Fibroblast of pulmonary artery (primary cell): ENCODE measurements around the gene HPCAL1.

ENCODE experiments used
- DNase-seq: peaks from one replicate; pipeline ENCODE4 v3.0.0-alpha.2; 2010; ENCODE audit warnings: low read depth
- H3K4me3 ChIP-seq: replicated peaks from 2 replicates; pipeline ENCODE4 v1.5.1; 2011; ENCODE audit warnings: low read depth, mild to moderate bottlenecking, control low read depth, low read length, moderate library complexity
- CTCF ChIP-seq: IDR thresholded peaks from 2 replicates; pipeline ENCODE4 v1.5.1; 2011; ENCODE audit warnings: mild to moderate bottlenecking, control low read depth, low read length, inconsistent platforms; ENCODE audit errors: missing control alignments

The HPCAL1 gene

GRCh38 chr2:10414591-10414990 is 111.9 kb downstream of the HPCAL1 start:
- TF ChIP-seq CTCF, result no peak
- DNase-seq, result no peak
- no peak overlapping the region for H3K4me3 ChIP-seq

GRCh38 chr2:10415048-10415447 is 112.3 kb downstream of the HPCAL1 start:
- H3K4me3 ChIP-seq, result no peak overlapping the region
- TF ChIP-seq CTCF, result no peak
- DNase-seq, result no peak

GRCh38 chr2:10415640-10416039 is 112.9 kb downstream of the HPCAL1 start:
- no peak overlapping the region for H3K4me3 ChIP-seq
- no peak for DNase-seq
- no peak for TF ChIP-seq CTCF

- DNase-seq, result no peak
- H3K4me3 ChIP-seq, result no peak overlapping the region
- TF ChIP-seq CTCF, result no peak
Measured at GRCh38 chr2:10417551-10418335, 115.0 kb downstream of the HPCAL1 start.

- H3K4me3 ChIP-seq, result no peak overlapping the region
- TF ChIP-seq CTCF, result no peak
Measured at GRCh38 chr2:10419553-10420257, 117.0 kb downstream of the HPCAL1 start.

GRCh38 chr2:10422251-10422650 is 119.5 kb downstream of the HPCAL1 start:
- no peak for TF ChIP-seq CTCF
- no peak overlapping the region for H3K4me3 ChIP-seq

More at GRCh38 chr2:10419553-10420257, 117.0 kb downstream of the HPCAL1 start:
- no peak for DNase-seq

More at GRCh38 chr2:10422251-10422650, 119.5 kb downstream of the HPCAL1 start:
- DNase-seq, result no peak
